ENCODE results near the gene HAND1.

DNA sequence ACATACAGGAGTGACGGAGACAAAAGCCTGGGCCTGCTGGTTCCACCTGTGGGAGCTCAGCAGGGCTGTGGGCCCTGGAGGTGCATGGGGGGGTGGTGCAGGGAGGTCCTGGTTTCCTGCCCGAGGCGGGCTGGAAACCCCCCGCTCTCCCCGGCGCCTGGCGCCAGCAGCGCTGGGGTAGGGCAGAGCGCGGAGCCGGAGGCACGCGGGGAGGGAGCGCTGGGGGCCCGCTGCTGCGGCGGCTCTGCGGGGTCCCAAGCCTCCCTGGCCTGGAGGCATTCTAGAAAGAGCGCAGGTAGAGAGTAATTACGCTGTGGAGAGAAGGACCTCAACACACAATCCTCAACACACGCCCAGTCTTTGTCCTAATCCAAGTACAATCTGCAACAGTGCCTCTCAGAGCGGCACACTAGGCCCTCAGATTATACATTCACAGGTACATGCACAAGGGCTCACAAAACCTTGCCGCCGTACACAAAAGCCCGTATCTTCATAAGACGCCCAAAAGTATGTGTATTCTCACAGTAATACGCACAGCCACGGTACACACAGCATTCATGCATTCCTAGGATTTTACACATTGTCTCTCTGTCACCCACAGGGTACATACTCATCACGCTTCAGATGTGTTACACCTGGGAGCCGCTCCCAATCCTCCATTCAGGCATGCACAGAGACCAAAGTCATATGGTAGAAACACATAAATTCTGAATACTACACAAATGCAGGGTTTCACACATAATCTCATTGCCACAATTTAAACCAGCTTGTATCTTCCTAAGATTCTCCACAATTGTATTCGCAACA is 2.1 kb upstream of the HAND1 start:
- TF ChIP-seq, protein P1, sequence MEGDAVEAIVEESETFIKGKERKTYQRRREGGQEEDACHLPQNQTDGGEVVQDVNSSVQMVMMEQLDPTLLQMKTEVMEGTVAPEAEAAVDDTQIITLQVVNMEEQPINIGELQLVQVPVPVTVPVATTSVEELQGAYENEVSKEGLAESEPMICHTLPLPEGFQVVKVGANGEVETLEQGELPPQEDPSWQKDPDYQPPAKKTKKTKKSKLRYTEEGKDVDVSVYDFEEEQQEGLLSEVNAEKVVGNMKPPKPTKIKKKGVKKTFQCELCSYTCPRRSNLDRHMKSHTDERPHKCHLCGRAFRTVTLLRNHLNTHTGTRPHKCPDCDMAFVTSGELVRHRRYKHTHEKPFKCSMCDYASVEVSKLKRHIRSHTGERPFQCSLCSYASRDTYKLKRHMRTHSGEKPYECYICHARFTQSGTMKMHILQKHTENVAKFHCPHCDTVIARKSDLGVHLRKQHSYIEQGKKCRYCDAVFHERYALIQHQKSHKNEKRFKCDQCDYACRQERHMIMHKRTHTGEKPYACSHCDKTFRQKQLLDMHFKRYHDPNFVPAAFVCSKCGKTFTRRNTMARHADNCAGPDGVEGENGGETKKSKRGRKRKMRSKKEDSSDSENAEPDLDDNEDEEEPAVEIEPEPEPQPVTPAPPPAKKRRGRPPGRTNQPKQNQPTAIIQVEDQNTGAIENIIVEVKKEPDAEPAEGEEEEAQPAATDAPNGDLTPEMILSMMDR (IDR thresholded peaks at IDR 0.05): no peak
- TF ChIP-seq POLR2A (IDR thresholded peaks at IDR 0.05): no peak
